Hepatic stellate cell (primary cell): ENCODE data around the gene TDRD10.
A peak's percentile ranks its signal among the peaks of the same experiment; 100 is the strongest.

Source experiments
- DNase-seq: peaks from one replicate; pipeline ENCODE4 v3.0.0; 2011; ENCODE audit warnings: low spot score

Gene TDRD10

DNA sequence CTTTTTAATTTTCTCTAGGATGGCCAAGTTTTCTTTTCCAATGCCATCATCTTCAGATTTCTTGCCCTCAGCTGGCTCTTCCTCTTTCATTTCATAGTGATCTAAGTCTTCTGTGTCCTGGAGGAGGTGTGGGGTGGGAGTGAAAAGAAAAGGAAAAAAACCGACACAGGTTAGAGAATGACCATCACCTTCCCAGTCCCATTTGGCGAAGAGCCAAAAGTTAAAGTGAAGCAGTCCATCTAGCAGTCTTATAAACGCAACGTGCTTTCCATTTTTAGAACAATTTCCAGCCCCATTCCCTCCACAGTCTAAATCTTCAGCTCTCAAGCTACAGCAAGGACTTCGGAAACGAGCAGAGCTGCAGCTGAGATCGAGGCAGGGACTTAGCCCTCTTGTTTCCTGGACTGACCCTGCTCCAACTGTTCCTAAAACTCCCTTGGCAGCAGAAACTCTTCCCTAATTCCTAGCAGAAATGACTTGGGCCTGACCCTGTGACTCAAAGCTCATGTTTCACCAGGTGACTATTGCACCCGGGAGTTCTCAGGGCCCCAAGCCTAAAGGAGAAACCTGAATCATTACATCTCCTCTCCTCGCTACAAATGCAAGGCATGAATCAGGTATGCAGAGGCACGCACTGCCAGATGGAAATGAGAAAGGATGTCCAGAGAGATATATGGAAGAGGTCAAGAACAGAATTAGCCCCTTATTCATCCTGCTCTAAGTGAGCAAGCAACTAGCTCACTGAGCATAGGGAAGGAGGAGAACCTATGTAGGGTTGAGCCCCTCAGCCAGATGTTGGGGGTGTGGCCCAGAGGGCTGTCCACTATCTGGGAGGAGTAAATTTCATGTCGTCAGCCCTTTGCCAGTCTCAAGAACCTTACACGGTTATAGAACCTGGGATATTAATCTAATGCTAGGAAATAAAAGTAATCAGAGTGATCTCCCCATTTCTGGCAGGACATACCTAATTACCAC is 51.3 kb downstream of the TDRD10 start:
- DNase-seq: no peak

- DNase-seq: peak; percentile 60
These were observed 54.4 kb downstream of the TDRD10 start for GRCh38 chr1:154556422-154556821.

GRCh38 chr1:154557248-154557938 is 55.4 kb downstream of the TDRD10 start:
- no peak for DNase-seq

DNA sequence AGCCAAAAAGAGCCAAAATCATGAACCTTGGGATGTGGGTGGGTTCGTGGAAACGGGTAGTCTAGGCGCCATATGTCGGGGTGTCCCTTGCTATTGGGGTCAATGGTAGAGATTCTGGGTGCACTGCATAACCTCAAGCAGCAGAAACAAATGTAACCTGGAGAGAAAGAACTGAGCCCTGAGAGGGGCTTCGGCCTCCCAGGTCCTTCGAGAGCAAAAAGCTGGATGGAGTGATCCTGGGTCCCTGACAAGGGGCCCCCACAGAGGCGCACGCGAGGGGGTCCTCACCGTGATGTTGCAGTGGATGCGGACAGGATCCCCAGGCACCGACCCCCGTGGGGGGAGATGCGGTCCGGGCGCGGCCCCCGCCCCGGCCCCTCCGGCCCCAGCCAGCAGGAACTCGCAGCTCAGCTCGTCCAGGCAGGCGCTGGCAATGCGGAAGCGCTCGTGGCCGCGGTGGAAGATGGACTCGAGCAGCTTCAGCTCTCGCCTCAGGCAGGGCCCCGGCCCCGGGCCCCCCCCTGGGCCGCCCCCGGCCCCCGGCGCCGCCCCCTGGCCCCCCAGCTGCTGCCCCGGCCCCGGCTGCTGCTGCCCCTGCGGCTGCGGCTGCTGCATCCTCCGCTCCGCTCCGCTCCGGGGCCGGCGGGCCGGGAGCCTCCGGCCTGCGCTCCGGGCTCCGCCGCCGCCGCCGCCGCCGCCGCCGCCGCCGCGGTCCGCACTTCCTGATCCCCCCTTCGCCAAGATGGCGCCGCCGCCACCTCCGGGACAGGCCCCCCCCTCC is 56.1 kb downstream of the TDRD10 start, which contains the start of gene UBE2Q1:
TSS of gene UBE2Q1 (minus strand) at position 724 of the 781 bp plus-strand sequence. CDS start at position 615, 109 bp downstream.
- no peak for DNase-seq

GRCh38 chr1:154558720-154559465 is 56.9 kb downstream of the TDRD10 start:
- peak; percentile 96 for DNase-seq

DNA sequence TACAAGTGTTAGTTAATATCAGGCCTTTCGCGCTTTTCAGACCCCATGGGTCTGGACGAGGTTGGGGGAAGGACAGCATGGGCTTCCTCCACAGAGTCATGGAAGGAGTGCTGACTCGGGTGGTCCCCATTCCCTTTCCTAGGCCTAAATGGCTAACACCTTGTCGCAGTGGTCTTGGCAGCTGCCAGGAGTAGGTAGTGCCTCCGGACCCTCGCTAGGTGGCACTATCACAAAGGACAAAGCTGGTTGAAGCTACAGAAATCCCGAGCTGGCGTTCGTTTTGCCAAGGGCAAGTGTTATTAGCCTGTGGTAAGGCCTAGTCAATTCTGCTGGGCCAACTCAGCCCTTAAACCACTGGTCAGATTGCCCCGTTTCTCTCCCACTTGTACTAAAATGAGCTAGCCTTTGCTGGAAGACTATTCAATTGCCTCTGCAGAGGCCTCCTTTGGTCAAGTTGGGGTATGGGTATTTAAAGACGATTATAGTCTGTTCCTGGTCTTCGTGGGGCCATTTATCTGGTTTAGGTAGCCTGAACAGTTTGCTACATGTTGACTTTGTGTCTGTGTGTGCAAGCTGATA is 57.5 kb downstream of the TDRD10 start:
- DNase-seq: peak; percentile 81

GRCh38 chr1:154565876-154566275 is 63.9 kb downstream of the TDRD10 start:
- DNase-seq: no peak

DNA sequence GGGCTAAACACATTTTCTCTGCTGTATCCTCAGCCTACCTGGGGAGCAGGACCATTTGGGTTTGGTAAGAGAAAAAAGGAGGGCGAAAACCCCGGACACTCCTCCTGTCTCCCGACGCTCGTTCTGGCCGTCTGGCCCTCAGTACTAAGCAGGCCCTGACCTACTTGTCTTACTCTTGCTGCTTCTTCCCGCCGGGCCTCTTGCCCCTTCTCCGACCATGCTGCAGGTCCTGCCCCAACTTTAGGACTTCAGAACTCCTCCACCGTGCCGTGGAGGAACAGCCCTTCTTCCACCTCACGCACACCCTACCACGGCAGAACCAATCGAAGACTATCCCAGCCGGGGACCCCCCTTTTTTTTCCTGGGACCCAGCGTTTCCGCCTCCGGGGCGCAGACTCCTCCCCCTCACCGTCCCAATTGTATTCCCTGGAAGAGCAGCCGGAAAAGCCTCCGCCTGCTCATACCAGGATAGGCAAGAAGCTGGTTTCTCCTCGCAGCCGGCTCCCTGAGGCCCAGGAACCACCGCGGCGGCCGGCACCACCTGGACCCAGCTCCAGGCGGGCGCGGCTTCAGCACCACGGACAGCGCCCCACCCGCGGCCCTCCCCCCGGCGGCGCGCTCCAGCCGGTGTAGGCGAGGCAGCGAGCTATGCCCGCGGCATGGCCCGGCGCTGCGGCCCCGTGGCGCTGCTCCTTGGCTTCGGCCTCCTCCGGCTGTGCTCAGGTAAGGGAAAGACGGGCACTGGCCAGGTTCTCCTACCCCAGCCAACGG is 65.6 kb downstream of the TDRD10 start, which contains the start of gene CHRNB2:
TSS of gene CHRNB2 (plus strand) at position 393 of the 771 bp plus-strand sequence. CDS start at position 660, 267 bp downstream.
- DNase-seq: peak; percentile 79

GRCh38 chr1:154568157-154568815 is 66.3 kb downstream of the TDRD10 start:
- no peak for DNase-seq

- no peak for DNase-seq
These were observed 69.4 kb downstream of the TDRD10 start for GRCh38 chr1:154571244-154571963.

GRCh38 chr1:154571964-154572288 is 69.9 kb downstream of the TDRD10 start:
- no peak for DNase-seq

DNA sequence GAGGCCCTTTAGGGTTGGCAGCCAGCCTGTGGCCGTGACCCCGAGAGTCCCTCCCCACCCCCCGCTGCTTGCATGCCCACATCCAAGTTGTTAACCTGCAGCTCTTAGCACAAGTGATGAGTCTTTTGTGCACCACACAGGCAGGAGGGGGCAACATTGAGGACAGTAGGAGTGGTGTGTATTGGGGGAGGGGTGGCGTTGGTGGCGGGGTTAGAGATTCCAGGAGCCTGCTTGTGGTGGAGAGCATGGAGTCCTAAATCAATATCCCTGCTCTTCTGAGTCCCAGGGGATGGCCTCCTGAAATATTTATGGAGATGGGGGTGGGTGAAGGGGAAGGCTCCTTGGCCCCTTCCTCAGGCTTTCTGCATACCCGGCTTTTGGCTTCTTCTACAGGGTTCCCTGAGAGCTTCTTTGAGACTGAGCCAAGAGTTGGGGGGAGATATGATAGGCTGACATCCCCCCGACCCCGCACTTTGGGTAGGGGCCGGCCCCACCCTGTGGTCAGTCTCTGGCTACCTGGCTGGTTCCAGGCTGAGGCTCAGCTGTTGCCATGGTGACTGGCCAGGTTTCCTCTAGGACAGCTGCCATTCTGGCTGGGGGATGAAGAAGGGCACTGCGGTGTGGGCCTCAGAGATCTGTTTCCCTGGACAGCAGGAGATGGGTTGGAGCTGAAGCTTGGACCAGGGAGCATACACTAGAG is 70.6 kb downstream of the TDRD10 start:
- DNase-seq: no peak

DNA sequence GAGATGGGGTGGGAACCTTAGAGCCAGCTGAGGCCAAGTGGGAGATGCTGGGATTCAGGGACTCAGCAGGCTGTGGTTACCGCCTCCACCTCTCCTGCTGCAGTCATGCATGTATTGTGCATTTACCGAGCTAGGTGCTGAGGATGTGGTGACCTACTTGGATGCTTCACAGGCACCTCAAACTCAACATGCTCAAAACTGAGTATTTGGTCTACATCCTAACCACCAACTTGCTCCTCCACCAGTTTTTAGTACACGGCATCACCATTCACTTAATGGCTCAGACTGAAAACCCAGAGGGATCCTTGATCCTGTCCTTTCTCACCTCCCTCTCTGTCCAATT is 71.1 kb downstream of the TDRD10 start:
- no peak for DNase-seq

DNA sequence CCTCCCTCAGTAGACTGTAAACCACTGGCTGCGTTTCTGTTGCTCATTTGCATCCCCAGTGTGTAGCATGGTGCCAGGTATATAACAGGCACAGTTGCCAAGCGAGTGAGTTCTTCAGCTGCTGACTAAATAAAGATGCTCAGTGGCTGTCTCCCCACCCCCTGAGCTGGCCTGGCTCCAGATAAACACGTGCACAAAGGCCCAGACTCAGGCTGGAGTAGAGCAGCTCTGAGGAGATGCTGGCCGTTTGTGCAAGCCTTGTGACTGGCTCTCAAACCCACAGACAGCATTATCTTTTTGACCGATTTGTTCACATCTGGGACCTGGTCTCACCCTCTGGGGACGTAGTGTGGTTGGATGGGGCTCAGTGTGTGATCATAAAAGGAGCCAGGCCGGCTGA is 72.7 kb downstream of the TDRD10 start:
- DNase-seq: no peak

GRCh38 chr1:154575147-154575927 is 73.3 kb downstream of the TDRD10 start:
- DNase-seq: no peak

GRCh38 chr1:154575951-154576566 is 74.0 kb downstream of the TDRD10 start:
- DNase-seq: no peak

GRCh38 chr1:154577346-154578057 is 75.5 kb downstream of the TDRD10 start:
- DNase-seq: no peak
